ENCODE results near the gene DIPK1A. TPM values are rescaled to one million over a fixed set of nuclear protein-coding genes. Genes with fewer than 3 reads are reported as not detected.

DIPK1A gene
- total RNA-seq, 1 donor from 2014 or later = 3.9 TPM

DNA sequence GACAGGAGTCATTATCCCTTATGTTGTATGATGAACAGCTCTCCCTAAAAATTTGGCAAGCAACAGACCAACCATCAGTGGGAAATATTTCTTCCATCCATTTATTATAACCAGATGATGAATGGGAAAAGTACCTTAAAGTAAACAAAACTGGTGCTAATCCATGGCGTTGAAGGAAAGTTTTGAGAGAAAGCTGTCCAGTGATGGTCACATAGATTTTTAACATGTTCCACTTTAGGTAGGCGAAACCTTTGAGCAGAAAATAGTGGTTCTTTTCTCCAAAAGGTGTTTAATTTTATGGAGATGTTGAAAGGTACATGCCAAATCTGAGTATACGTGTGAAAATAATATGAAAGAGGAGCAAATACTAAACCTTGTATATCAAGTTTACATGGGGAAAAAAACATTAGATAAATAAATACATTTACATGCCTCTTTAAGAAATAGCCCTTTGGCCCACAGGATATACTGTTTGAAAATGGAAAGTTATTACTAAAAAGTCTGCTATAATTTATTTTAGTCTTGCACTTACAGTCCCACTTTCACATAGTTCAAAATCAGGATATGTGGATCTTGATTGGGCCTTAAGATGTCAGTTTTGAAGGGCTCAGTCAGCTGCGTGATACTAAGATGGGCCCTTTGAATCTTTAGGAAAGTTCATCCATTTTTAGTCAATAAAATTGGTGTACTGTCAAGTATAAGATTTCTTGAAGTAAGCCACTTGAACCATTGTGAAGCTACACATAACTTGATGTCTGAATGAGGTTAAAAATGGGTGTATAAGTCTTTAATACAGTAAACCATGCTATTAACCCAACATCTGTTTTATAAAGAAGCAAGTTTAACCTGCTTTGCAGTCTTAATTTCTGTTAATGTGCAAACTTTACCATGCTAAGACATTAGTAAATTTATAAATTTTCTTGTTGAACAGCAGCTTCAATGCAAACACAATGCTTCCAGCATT is 118.9 kb downstream of the DIPK1A start:
- TF ChIP-seq, protein P1, sequence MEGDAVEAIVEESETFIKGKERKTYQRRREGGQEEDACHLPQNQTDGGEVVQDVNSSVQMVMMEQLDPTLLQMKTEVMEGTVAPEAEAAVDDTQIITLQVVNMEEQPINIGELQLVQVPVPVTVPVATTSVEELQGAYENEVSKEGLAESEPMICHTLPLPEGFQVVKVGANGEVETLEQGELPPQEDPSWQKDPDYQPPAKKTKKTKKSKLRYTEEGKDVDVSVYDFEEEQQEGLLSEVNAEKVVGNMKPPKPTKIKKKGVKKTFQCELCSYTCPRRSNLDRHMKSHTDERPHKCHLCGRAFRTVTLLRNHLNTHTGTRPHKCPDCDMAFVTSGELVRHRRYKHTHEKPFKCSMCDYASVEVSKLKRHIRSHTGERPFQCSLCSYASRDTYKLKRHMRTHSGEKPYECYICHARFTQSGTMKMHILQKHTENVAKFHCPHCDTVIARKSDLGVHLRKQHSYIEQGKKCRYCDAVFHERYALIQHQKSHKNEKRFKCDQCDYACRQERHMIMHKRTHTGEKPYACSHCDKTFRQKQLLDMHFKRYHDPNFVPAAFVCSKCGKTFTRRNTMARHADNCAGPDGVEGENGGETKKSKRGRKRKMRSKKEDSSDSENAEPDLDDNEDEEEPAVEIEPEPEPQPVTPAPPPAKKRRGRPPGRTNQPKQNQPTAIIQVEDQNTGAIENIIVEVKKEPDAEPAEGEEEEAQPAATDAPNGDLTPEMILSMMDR (IDR thresholded peaks at IDR 0.05; ENCODE audit: unreplicated experiment) = no peak
- Mint-ChIP-seq H3K4me3 (ENCODE audit: unreplicated experiment) (no peak overlapping the region), H3K9me3 (ENCODE audit: unreplicated experiment) (no peaks in the 10 kb centered on the region), H3K27ac (ENCODE audit: unreplicated experiment) (no peak overlapping the region), H3K36me3 (ENCODE audit: low read depth, unreplicated experiment) (peaks cover 20% of the 10 kb centered on the region), H3K4me1 (ENCODE audit: unreplicated experiment) (peaks cover 5% of the 10 kb centered on the region), H3K27me3 (ENCODE audit: unreplicated experiment) (no peaks in the 10 kb centered on the region)
- DNase-seq (ENCODE audit: low spot score) = no peak

DNA sequence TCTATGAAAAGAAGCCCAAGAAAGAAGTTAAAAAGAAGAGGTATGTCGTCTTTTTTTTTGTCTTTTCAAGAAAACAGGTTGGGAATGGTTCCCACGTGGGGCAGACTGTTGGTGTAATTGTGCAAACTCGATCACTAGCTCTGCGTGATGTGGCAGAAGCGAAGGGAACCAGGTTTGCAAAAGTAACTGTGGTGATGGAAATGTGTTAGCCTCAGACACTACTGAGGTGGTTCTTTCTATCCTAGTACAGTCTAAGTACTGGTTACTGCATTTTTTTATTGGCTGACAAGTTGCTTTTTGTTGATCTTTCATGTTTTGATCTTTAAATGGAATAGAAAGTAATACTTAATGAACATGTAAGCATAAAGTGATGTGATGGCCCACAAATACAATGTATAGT is 120.7 kb downstream of the DIPK1A start:
- no peaks in the 10 kb centered on the region for H3K9me3 Mint-ChIP-seq (ENCODE audit: unreplicated experiment)
- TF ChIP-seq, protein P1 (IDR thresholded peaks at IDR 0.05; ENCODE audit: unreplicated experiment) = no peak
- no peak for DNase-seq (ENCODE audit: low spot score)
- no peak overlapping the region for H3K27ac Mint-ChIP-seq (ENCODE audit: unreplicated experiment)
- no peak overlapping the region for H3K4me3 Mint-ChIP-seq (ENCODE audit: unreplicated experiment)
- peaks cover 9% of the 10 kb centered on the region for H3K4me1 Mint-ChIP-seq (ENCODE audit: unreplicated experiment)
- peaks cover 34% of the 10 kb centered on the region for H3K36me3 Mint-ChIP-seq (ENCODE audit: low read depth, unreplicated experiment)
- H3K27me3 Mint-ChIP-seq (ENCODE audit: unreplicated experiment) = no peaks in the 10 kb centered on the region

DNA sequence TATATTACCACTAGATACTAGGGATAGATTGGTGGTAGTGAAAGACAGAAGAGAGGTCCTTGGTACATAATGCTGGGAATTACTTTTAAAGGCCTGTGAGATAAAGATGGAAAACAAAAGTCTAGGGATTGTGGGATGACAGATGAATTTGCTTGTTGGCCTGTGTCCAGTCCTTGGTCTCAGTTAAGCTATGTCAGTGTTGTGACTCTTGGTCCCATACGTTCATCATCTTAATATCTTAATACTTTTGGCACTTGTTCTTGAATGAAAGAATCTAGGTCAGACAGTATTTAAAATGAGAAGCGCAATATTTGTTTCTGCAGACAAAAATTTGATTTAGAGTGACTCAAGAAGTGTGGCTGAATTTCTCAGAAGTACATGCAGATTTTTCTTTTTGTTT is 121.8 kb downstream of the DIPK1A start:
- Mint-ChIP-seq H3K4me1 (ENCODE audit: unreplicated experiment) (peaks cover 14% of the 10 kb centered on the region), H3K27ac (ENCODE audit: unreplicated experiment) (no peak overlapping the region), H3K27me3 (ENCODE audit: unreplicated experiment) (no peaks in the 10 kb centered on the region), H3K4me3 (ENCODE audit: unreplicated experiment) (no peak overlapping the region), H3K36me3 (ENCODE audit: low read depth, unreplicated experiment) (peaks cover 42% of the 10 kb centered on the region), H3K9me3 (ENCODE audit: unreplicated experiment) (no peaks in the 10 kb centered on the region)
- no peak for DNase-seq (ENCODE audit: low spot score)
- TF ChIP-seq, protein P1 (IDR thresholded peaks at IDR 0.05; ENCODE audit: unreplicated experiment) = no peak

DNA sequence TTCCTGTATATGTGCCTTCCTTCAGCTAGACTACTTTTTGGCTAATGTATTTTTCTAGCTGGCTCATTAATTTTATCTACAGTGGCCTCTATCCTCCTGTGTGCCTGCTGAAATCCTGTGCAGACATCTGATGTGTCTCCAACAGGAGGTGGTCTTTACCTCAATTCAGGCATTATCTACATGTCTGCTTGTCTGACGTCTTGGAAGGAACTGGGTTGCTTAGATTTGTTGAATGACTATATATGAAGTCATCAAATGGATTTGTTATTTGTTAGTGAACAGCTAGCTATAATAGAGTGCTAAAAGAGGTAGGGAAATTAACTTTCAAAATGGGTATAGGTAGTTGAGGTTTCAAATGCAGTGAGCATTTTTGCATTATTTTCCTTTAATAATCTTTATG is 122.7 kb downstream of the DIPK1A start:
- Mint-ChIP-seq H3K9me3 (ENCODE audit: unreplicated experiment) (no peaks in the 10 kb centered on the region), H3K36me3 (ENCODE audit: low read depth, unreplicated experiment) (peaks cover 45% of the 10 kb centered on the region), H3K27me3 (ENCODE audit: unreplicated experiment) (no peaks in the 10 kb centered on the region), H3K27ac (ENCODE audit: unreplicated experiment) (no peak overlapping the region), H3K4me3 (ENCODE audit: unreplicated experiment) (no peak overlapping the region), H3K4me1 (ENCODE audit: unreplicated experiment) (peaks cover 19% of the 10 kb centered on the region)
- TF ChIP-seq, protein P1 (IDR thresholded peaks at IDR 0.05; ENCODE audit: unreplicated experiment) = no peak
- DNase-seq (ENCODE audit: low spot score) = no peak

DNA sequence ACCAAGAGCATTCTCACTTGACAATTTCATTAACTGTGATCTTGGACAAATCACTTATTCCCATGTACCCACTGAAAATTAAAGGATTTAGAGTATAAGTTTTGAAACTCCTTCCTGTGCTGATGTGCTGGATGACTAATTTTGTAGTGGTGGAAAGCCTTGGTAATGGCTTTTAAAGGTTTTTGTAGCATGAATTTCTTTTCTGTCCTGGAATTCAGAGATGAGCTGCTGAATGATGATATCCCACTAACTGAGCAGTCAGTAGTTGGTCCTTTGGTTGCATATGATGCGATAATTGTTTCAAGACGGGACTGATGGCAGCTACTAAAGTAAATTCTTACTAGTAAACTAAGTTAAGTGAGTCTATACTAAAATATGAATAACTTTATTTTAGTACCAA is 124.2 kb downstream of the DIPK1A start:
- H3K9me3 Mint-ChIP-seq (ENCODE audit: unreplicated experiment) = no peaks in the 10 kb centered on the region
- H3K36me3 Mint-ChIP-seq (ENCODE audit: low read depth, unreplicated experiment) = peaks cover 45% of the 10 kb centered on the region
- DNase-seq (ENCODE audit: low spot score) = no peak
- no peak overlapping the region for H3K4me3 Mint-ChIP-seq (ENCODE audit: unreplicated experiment)
- no peaks in the 10 kb centered on the region for H3K27me3 Mint-ChIP-seq (ENCODE audit: unreplicated experiment)
- no peak overlapping the region for H3K27ac Mint-ChIP-seq (ENCODE audit: unreplicated experiment)
- peaks cover 33% of the 10 kb centered on the region for H3K4me1 Mint-ChIP-seq (ENCODE audit: unreplicated experiment)
- TF ChIP-seq, protein P1 (IDR thresholded peaks at IDR 0.05; ENCODE audit: unreplicated experiment) = no peak

All from endothelial cell (in vitro differentiated cells).